H9 (cell line): ENCODE measurements around the gene AFAP1. TPM values are rescaled to one million over a fixed set of nuclear protein-coding genes. Genes with fewer than 3 reads are reported as not detected.

Source experiments
- DNase-seq: peaks from one replicate; pipeline ENCODE4 v3.0.0-alpha.2; 2017
- H2AFZ ChIP-seq: one replicate; pipeline ENCODE4 v1.6.1; 2013; ENCODE audit warnings: mild to moderate bottlenecking, low read length, control low read depth, moderate library complexity
- H2AK5ac ChIP-seq: 2 replicates; pipeline ENCODE4 v1.6.1; 2013; ENCODE audit warnings: low read length, control low read depth, mixed read lengths; ENCODE audit not compliant: insufficient read length
- H2BK120ac ChIP-seq: one replicate; pipeline ENCODE4 v1.6.1; 2013; ENCODE audit warnings: low read depth, mild to moderate bottlenecking, low read length, control low read depth, inconsistent platforms; ENCODE audit not compliant: poor library complexity, severe bottlenecking
- H2BK12ac ChIP-seq: 2 replicates; pipeline ENCODE4 v1.6.1; 2013; ENCODE audit warnings: low read length, control low read depth, mixed read lengths, low read depth; ENCODE audit not compliant: insufficient read length
- H2BK15ac ChIP-seq: 2 replicates; pipeline ENCODE4 v1.6.1; 2013; ENCODE audit warnings: low read depth, low read length, control low read depth
- H2BK20ac ChIP-seq: one replicate; pipeline ENCODE4 v1.6.1; 2013; ENCODE audit warnings: low read depth, mild to moderate bottlenecking, low read length, control low read depth, inconsistent platforms; ENCODE audit not compliant: poor library complexity, severe bottlenecking
- H2BK5ac ChIP-seq: 2 replicates; pipeline ENCODE4 v1.6.1; 2013; ENCODE audit warnings: low read length, control low read depth, mixed read lengths; ENCODE audit not compliant: insufficient read length
- H3K14ac ChIP-seq: 2 replicates; pipeline ENCODE4 v1.6.1; 2013; ENCODE audit warnings: low read length, control low read depth; ENCODE audit not compliant: insufficient read depth
- H3K18ac ChIP-seq: 2 replicates; pipeline ENCODE4 v1.6.1; 2013; ENCODE audit warnings: low read depth, mild to moderate bottlenecking, mixed read lengths, low read length, control low read depth; ENCODE audit not compliant: insufficient read length
- H3K23ac ChIP-seq: 2 replicates; pipeline ENCODE4 v1.6.1; 2013; ENCODE audit warnings: low read length, control low read depth, mixed read lengths, low read depth; ENCODE audit not compliant: insufficient read length
- H3K23me2 ChIP-seq: 2 replicates; pipeline ENCODE4 v1.6.1; 2013; ENCODE audit warnings: low read depth, mild to moderate bottlenecking, mixed read lengths, low read length, control low read depth; ENCODE audit not compliant: insufficient read length, poor library complexity, severe bottlenecking
- H3K27ac ChIP-seq: 2 replicates; pipeline ENCODE4 v1.5.1; 2013; ENCODE audit warnings: low read length, control low read depth, mixed read lengths, low read depth; ENCODE audit not compliant: insufficient read length
- H3K27me3 ChIP-seq: 2 replicates; pipeline ENCODE4 v1.6.1; 2013; ENCODE audit warnings: low read length, control low read depth, inconsistent platforms; ENCODE audit not compliant: insufficient read depth
- H3K4ac ChIP-seq: 2 replicates; pipeline ENCODE4 v1.6.1; 2013; ENCODE audit warnings: low read depth, mild to moderate bottlenecking, control low read depth, inconsistent platforms, low read length, moderate library complexity
- H3K4me1 ChIP-seq: 2 replicates; pipeline ENCODE4 v1.6.1; 2013; ENCODE audit warnings: low read length, control low read depth, inconsistent platforms; ENCODE audit not compliant: insufficient read depth
- H3K4me2 ChIP-seq: 2 replicates; pipeline ENCODE4 v1.6.1; 2013; ENCODE audit warnings: low read length, control low read depth, mixed read lengths; ENCODE audit not compliant: insufficient read length, insufficient read depth
- H3K56ac ChIP-seq: 2 replicates; pipeline ENCODE4 v1.6.1; 2013; ENCODE audit warnings: low read depth, mild to moderate bottlenecking, mixed read lengths, low read length, control low read depth; ENCODE audit not compliant: insufficient read length
- H3K79me1 ChIP-seq: 2 replicates; pipeline ENCODE4 v1.6.1; 2013; ENCODE audit warnings: low read depth, mild to moderate bottlenecking, moderate library complexity, low read length, control low read depth, inconsistent platforms; ENCODE audit not compliant: insufficient read depth, poor library complexity, severe bottlenecking
- H3K79me2 ChIP-seq: 2 replicates; pipeline ENCODE4 v1.6.1; 2013; ENCODE audit warnings: low read length, control low read depth, inconsistent platforms; ENCODE audit not compliant: insufficient read depth
- H3K9ac ChIP-seq: 2 replicates; pipeline ENCODE4 v1.6.1; 2013; ENCODE audit warnings: low read length, control low read depth, mixed read lengths; ENCODE audit not compliant: insufficient read length; ENCODE audit errors: extremely low read depth
- H3K9me3 ChIP-seq: one replicate; pipeline ENCODE4 v1.6.1; 2013; ENCODE audit warnings: low read depth, low read length, inconsistent platforms; ENCODE audit not compliant: control insufficient read depth
- H3T11ph ChIP-seq: one replicate; pipeline ENCODE4 v1.6.1; 2013; ENCODE audit warnings: mild to moderate bottlenecking, low read length, control low read depth, inconsistent platforms
- H4K20me1 ChIP-seq: one replicate; pipeline ENCODE4 v1.6.1; 2013; ENCODE audit not compliant: control insufficient read depth, insufficient read length, insufficient read depth
- H4K5ac ChIP-seq: 2 replicates; pipeline ENCODE4 v1.6.1; 2013; ENCODE audit warnings: low read depth, mild to moderate bottlenecking, mixed read lengths, low read length, control low read depth; ENCODE audit not compliant: insufficient read length
- H4K8ac ChIP-seq: replicated peaks from 2 replicates; pipeline ENCODE4 v1.6.1; 2013; ENCODE audit warnings: low read length, control low read depth, mixed read lengths, low read depth; ENCODE audit not compliant: insufficient read length
- H4K91ac ChIP-seq: 2 replicates; pipeline ENCODE4 v1.6.1; 2013; ENCODE audit warnings: low read depth, mild to moderate bottlenecking, moderate library complexity, mixed read lengths, low read length, control low read depth; ENCODE audit not compliant: insufficient read length
- H3K27ac Mint-ChIP-seq, 3 experiments: 2 replicates in 2 of 3; 3 replicates in 1 of 3; pipeline ENCODE4 v1.8.0; 2020 to 2021; ENCODE audit warnings: mixed read lengths in 3 of 3, mild to moderate bottlenecking in 1 of 3, moderate library complexity in 1 of 3
- H3K27me3 Mint-ChIP-seq: 2 replicates; pipeline ENCODE4 v1.8.0; 2021; ENCODE audit warnings: low read depth, mild to moderate bottlenecking, moderate library complexity, mixed read lengths
- H3K36me3 Mint-ChIP-seq, 3 experiments: 2 replicates in 2 of 3; 3 replicates in 1 of 3; pipeline ENCODE4 v1.8.0; 2020 to 2021; ENCODE audit warnings: low read depth in 3 of 3, mixed read lengths in 3 of 3; ENCODE audit not compliant: insufficient read depth in 1 of 3
- H3K4me1 Mint-ChIP-seq, 2 experiments: 2 replicates each; pipeline ENCODE4 v1.8.0; 2020; ENCODE audit warnings: mixed read lengths in 2 of 2
- H3K4me3 Mint-ChIP-seq, 2 experiments: 2 replicates in 1 of 2; 3 replicates in 1 of 2; pipeline ENCODE4 v1.8.0; 2020 to 2021; ENCODE audit warnings: mild to moderate bottlenecking in 2 of 2, mixed read lengths in 2 of 2, moderate library complexity in 1 of 2
- H3K9me3 Mint-ChIP-seq, 2 experiments: 2 replicates in 1 of 2; 3 replicates in 1 of 2; pipeline ENCODE4 v1.8.0; 2020; ENCODE audit warnings: mild to moderate bottlenecking in 2 of 2, mixed read lengths in 2 of 2, moderate library complexity in 1 of 2
- CTCF ChIP-seq: fragments of 200-600 bp; sonication (generic); conservative IDR thresholded peaks from 3 replicates; pipeline ENCODE4 v1.8.0; 2021; ENCODE audit warnings: antibody characterized with exemption, mild to moderate bottlenecking
- WGBS: extraction: QIAGEN DNeasy Blood & Tissue Kit; methylation state at CpG from one replicate; pipeline ENCODE4 v1.1.7; 2013; ENCODE audit warnings: missing lambda C conversion rate, low lambda C conversion rate, mixed read lengths; ENCODE audit not compliant: insufficient read length; ENCODE audit errors: extremely low coverage; 5-methylcytosine and 5-hydroxymethylcytosine counted together
- total RNA-seq: library from RNA; stranded (reverse); gene quantifications from 2 replicates; pipeline ENCODE4 v1.2.1, GENCODE V29; 2021

AFAP1 gene
- total RNA-seq, 1 experiment from 2014 or later: 6.5 TPM

GRCh38 chr4:7860600-7861163 lies 79.0 kb downstream of the AFAP1 start:
- Histone ChIP-seq H3K79me1 (no peaks in the 10 kb centered on the region), H3K27me3 (no peaks in the 10 kb centered on the region), H4K20me1 (no peaks in the 10 kb centered on the region), H2AK5ac (no peak overlapping the region), H3K9me3 (no peaks in the 10 kb centered on the region), H4K91ac (no peak overlapping the region), H4K5ac (no peak overlapping the region), H3K79me2 (no peaks in the 10 kb centered on the region), H2AFZ (no peak overlapping the region), H3K4ac (no peak overlapping the region), H2BK5ac (no peak overlapping the region), H3K27ac (peak overlapping the region; percentile 0), H3T11ph (no peak overlapping the region), H3K23ac (no peak overlapping the region), H3K18ac (no peak overlapping the region), H2BK15ac (no peak overlapping the region), H2BK20ac (no peak overlapping the region), H3K4me2 (no peak overlapping the region), H3K23me2 (no peaks in the 10 kb centered on the region), H4K8ac (no peak overlapping the region), H3K9ac (no peak overlapping the region), H3K14ac (no peak overlapping the region), H3K56ac (no peak overlapping the region), H3K4me1 (peaks cover 10% of the 10 kb centered on the region; the same call in 1 of the 2 replicates), H2BK12ac (no peak overlapping the region), H2BK120ac (no peak overlapping the region)
- no CpG with 5 or more reads among the region's 19 CpGs for WGBS
- H3K36me3 Mint-ChIP-seq: peaks cover 8 to 13% (median 10%) of the 10 kb centered on the region in 3 experiments
- TF ChIP-seq CTCF: no peak
- H3K27ac Mint-ChIP-seq: peak overlapping the region; percentile 81 to 99 (median 90); a peak in 6 of 7 replicates
- H3K27me3 Mint-ChIP-seq: no peaks in the 10 kb centered on the region
- H3K4me1 Mint-ChIP-seq: peaks cover 38 to 49% of the 10 kb centered on the region in 2 experiments
- peaks cover 6 to 8% of the 10 kb centered on the region in 2 experiments; a peak in 4 of 5 replicates for H3K9me3 Mint-ChIP-seq
- peak overlapping the region in 1 of 2 experiments; percentile 61; a peak in 2 of 5 replicates for H3K4me3 Mint-ChIP-seq
- no peak for DNase-seq
